Suprapubic skin (tissue), 4 donors: Measurements from ENCODE around the gene IGF2BP3.

Experiments
- EP300 ChIP-seq: sonication (generic); formaldehyde crosslinking; IDR thresholded peaks from one replicate; pipeline ENCODE4 v1.6.1; 2017; ENCODE audit warnings: antibody characterized with exemption
- POLR2A ChIP-seq, 2 donors: fragments of 450-650 bp; IDR thresholded peaks; one replicate each; pipeline ENCODE4 v1.6.1; 2017; ENCODE audit warnings: antibody characterized with exemption in 2 of 2, mild to moderate bottlenecking in 2 of 2, moderate library complexity in 2 of 2
- POLR2AphosphoS5 ChIP-seq, 3 donors: sonication (generic); formaldehyde crosslinking; IDR thresholded peaks; one replicate each; pipeline ENCODE4 v1.6.1; 2017; ENCODE audit warnings: antibody characterized with exemption in 3 of 3
- TF ChIP-seq, protein P1 (sequence below), 2 donors: fragments of 200-600 bp in 1 of 2; fragments of 450-650 bp in 1 of 2; sonication (generic) in 1 of 2; IDR thresholded peaks; one replicate each; pipeline ENCODE4 v1.5.1; 2016 to 2019; ENCODE audit warnings: antibody characterized with exemption in 2 of 2, mild to moderate bottlenecking in 1 of 2, moderate library complexity in 1 of 2

DNA sequence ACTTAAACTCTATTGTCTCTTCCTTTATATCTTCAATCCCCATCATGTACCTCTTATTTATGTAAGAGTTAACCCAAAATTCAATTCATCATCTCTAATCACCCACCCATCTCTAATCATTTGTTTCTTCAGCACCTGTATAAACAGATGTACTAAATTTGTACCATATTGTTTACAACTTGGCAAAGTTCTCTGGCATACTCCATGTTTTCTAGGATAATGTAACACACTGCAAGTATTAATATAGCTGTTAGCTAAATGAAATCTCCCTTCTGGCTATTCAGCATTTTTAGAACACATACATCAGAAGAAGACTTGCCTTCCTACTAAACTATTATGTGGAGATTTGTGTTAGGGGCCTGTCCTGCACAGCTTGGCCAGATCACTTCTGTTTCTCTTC, 138.1 kb downstream of the IGF2BP3 start:
- TF ChIP-seq, protein P1, sequence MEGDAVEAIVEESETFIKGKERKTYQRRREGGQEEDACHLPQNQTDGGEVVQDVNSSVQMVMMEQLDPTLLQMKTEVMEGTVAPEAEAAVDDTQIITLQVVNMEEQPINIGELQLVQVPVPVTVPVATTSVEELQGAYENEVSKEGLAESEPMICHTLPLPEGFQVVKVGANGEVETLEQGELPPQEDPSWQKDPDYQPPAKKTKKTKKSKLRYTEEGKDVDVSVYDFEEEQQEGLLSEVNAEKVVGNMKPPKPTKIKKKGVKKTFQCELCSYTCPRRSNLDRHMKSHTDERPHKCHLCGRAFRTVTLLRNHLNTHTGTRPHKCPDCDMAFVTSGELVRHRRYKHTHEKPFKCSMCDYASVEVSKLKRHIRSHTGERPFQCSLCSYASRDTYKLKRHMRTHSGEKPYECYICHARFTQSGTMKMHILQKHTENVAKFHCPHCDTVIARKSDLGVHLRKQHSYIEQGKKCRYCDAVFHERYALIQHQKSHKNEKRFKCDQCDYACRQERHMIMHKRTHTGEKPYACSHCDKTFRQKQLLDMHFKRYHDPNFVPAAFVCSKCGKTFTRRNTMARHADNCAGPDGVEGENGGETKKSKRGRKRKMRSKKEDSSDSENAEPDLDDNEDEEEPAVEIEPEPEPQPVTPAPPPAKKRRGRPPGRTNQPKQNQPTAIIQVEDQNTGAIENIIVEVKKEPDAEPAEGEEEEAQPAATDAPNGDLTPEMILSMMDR (IDR thresholded peaks at IDR 0.05): no peak
- TF ChIP-seq POLR2A (IDR thresholded peaks at IDR 0.05) (no peak), POLR2AphosphoS5 (IDR thresholded peaks at IDR 0.05) (no peak), EP300 (no peak)
